WTC11 (cell line): ENCODE results near the gene MARCHF10. TPM values are rescaled to one million over a fixed set of nuclear protein-coding genes. Genes with fewer than 3 reads are reported as not detected.
A peak's percentile ranks its signal among the peaks of the same experiment; 100 is the strongest.

Experiments used
- ATAC-seq: fragments of 200-7000 bp; cut with Tn5 transposase; 2 replicates; pipeline ENCODE4 v1.10.0; 2021; ENCODE audit warnings: mild to moderate bottlenecking, moderate library complexity
- CTCF ChIA-PET: fragments of 300-600 bp; sonication (Branson Sonifier 250); formaldehyde crosslinking; loops from one replicate; lab custom pipeline; 2021; ENCODE audit warnings: antibody characterized with exemption; lab: Charles Lee
- POLR2A ChIA-PET: fragments of 350-600 bp; sonication (Branson Sonifier 250); formaldehyde crosslinking; loops from one replicate; lab custom pipeline; 2021; ENCODE audit warnings: antibody characterized with exemption; lab: Charles Lee
- DNase-seq: peaks from one replicate; pipeline ENCODE4 v3.0.0; 2021; ENCODE audit warnings: low spot score
- H3K27ac Mint-ChIP-seq: 2 replicates; pipeline ENCODE4 v1.8.0; 2021; ENCODE audit warnings: mixed read lengths
- H3K27me3 Mint-ChIP-seq: 2 replicates; pipeline ENCODE4 v1.8.0; 2021; ENCODE audit warnings: low read depth, mild to moderate bottlenecking, moderate library complexity, mixed read lengths
- H3K36me3 Mint-ChIP-seq: 2 replicates; pipeline ENCODE4 v1.8.0; 2021; ENCODE audit warnings: mixed read lengths
- H3K4me1 Mint-ChIP-seq: 2 replicates; pipeline ENCODE4 v1.8.0; 2022; ENCODE audit warnings: mixed read lengths
- H3K4me3 Mint-ChIP-seq: 2 replicates; pipeline ENCODE4 v1.8.0; 2021; ENCODE audit warnings: mild to moderate bottlenecking, moderate library complexity, mixed read lengths
- H3K9me3 Mint-ChIP-seq: 2 replicates; pipeline ENCODE4 v1.8.0; 2021; ENCODE audit warnings: mixed read lengths
- AFF4 ChIP-seq: sonication (generic); formaldehyde crosslinking; IDR thresholded peaks from 2 replicates; pipeline ENCODE4 v1.8.1; 2023; ENCODE audit warnings: mild to moderate bottlenecking, missing genetic modification reagents, borderline replicate concordance
- ATF1 ChIP-seq: sonication (generic); formaldehyde crosslinking; IDR thresholded peaks from 2 replicates; pipeline ENCODE4 v1.8.1; 2023; ENCODE audit warnings: mild to moderate bottlenecking, moderate library complexity, missing genetic modification reagents
- ATF3 ChIP-seq: sonication (generic); formaldehyde crosslinking; conservative IDR thresholded peaks from 2 replicates; pipeline ENCODE4 v1.8.1; 2022; ENCODE audit warnings: mild to moderate bottlenecking, missing genetic modification reagents
- FOXJ3 ChIP-seq: sonication (generic); formaldehyde crosslinking; IDR thresholded peaks from 2 replicates; pipeline ENCODE4 v1.9.0; 2021; ENCODE audit warnings: missing genetic modification reagents, mild to moderate bottlenecking, borderline replicate concordance
- GTF2I ChIP-seq: fragments of 250-450 bp; sonication (Bioruptor Pico); conservative IDR thresholded peaks from 2 replicates; pipeline ENCODE4 v1.4.0; 2021; ENCODE audit warnings: mild to moderate bottlenecking
- IRF2 ChIP-seq: sonication (generic); formaldehyde crosslinking; IDR thresholded peaks from 2 replicates; pipeline ENCODE4 v1.8.0; 2022; ENCODE audit warnings: low read depth, missing genetic modification reagents, borderline replicate concordance
- KAT7 ChIP-seq: sonication (generic); formaldehyde crosslinking; IDR thresholded peaks from 2 replicates; pipeline ENCODE4 v1.8.1; 2023; ENCODE audit warnings: missing genetic modification reagents, mild to moderate bottlenecking, borderline replicate concordance
- PRRX2 ChIP-seq: fragments of 250-450 bp; sonication (Bioruptor Pico); IDR thresholded peaks from 2 replicates; pipeline ENCODE4 v1.8.0; 2021; ENCODE audit warnings: mild to moderate bottlenecking
- SP1 ChIP-seq: sonication (generic); formaldehyde crosslinking; conservative IDR thresholded peaks from 2 replicates; pipeline ENCODE4 v1.8.1; 2022; ENCODE audit warnings: missing genetic modification reagents
- TCF7 ChIP-seq: sonication (generic); formaldehyde crosslinking; IDR thresholded peaks from 2 replicates; pipeline ENCODE4 v1.8.0; 2022; ENCODE audit warnings: mild to moderate bottlenecking, low read depth, missing genetic modification reagents, moderate library complexity
- USF1 ChIP-seq: sonication (generic); formaldehyde crosslinking; IDR thresholded peaks from 2 replicates; pipeline ENCODE4 v1.8.0; 2022; ENCODE audit warnings: mild to moderate bottlenecking, missing genetic modification reagents
- ZNF532 ChIP-seq: fragments of 250-450 bp; sonication (Bioruptor Pico); IDR thresholded peaks from 2 replicates; pipeline ENCODE4 v1.9.0; 2021; ENCODE audit warnings: mild to moderate bottlenecking, borderline replicate concordance
- ZNF671 ChIP-seq: fragments of 250-450 bp; sonication (Bioruptor Pico); IDR thresholded peaks from 2 replicates; pipeline ENCODE4 v1.8.0; 2021; ENCODE audit warnings: mild to moderate bottlenecking
- total RNA-seq: library from RNA; stranded (reverse); gene quantifications from 3 replicates; pipeline ENCODE4 v1.2.3, GENCODE V29; 2021

The MARCHF10 gene
- total RNA-seq, 1 experiment from 2014 or later, result 1.0 TPM

GRCh38 chr17:62680541-62681052 lies 127.5 kb downstream of the MARCHF10 start:
- H3K27ac Mint-ChIP-seq, result no peak overlapping the region; the same call in 1 of the 2 replicates
- DNase-seq, result no peak
- no peaks in the 10 kb centered on the region for H3K27me3 Mint-ChIP-seq
- H3K4me1 Mint-ChIP-seq, result no peaks in the 10 kb centered on the region
- POLR2A ChIA-PET, result no interaction called here
- CTCF ChIA-PET, result interaction anchor here (3.2 kb wide), 1 partner anchor 12 kb away, joined by 14 read pairs; no protein-coding TSS in a partner anchor
- peak; percentile 43 for ATAC-seq
- peaks cover 14% of the 10 kb centered on the region for H3K9me3 Mint-ChIP-seq
- TF ChIP-seq KAT7 (no peak), ZNF532 (CRISPR knock-in tag) (no peak), AFF4 (CRISPR knock-in tag) (no peak), GTF2I (CRISPR knock-in tag) (no peak), FOXJ3 (CRISPR knock-in tag) (no peak), PRRX2 (no peak)
- H3K36me3 Mint-ChIP-seq, result peaks cover 18% of the 10 kb centered on the region
- H3K4me3 Mint-ChIP-seq, result no peak overlapping the region

- ChIA-PET POLR2A (no interaction called here), CTCF (interaction anchor here (1.0 to 3.2 kb wide), 2 partner anchors 12 to 42 kb away, joined by 3 to 14 read pairs; no protein-coding TSS in a partner anchor)
- Mint-ChIP-seq H3K27me3 (no peaks in the 10 kb centered on the region), H3K4me1 (no peaks in the 10 kb centered on the region), H3K9me3 (peaks cover 8% of the 10 kb centered on the region), H3K4me3 (no peak overlapping the region), H3K36me3 (peaks cover 12% of the 10 kb centered on the region)
- DNase-seq (peak; percentile 62), ATAC-seq (peak; percentile 73)
- TF ChIP-seq ATF1 (CRISPR knock-in tag), result no peak
- TF ChIP-seq SP1 (CRISPR knock-in tag), result no peak
- no peak for TF ChIP-seq IRF2
- no peak for TF ChIP-seq ZNF671
- no peak for TF ChIP-seq ATF3
- no peak for TF ChIP-seq USF1 (CRISPR knock-in tag)
- no peak for TF ChIP-seq TCF7 (CRISPR knock-in tag)
- TF ChIP-seq, all 79 proteins: peak for 0
- no peak overlapping the region for H3K27ac Mint-ChIP-seq
Measured at GRCh38 chr17:62679866-62680377, 128.2 kb downstream of the MARCHF10 start.
